GM13977 (cell line): ENCODE measurements around the gene TMEM120B.

Experiments
- DNase-seq: peaks from one replicate; pipeline ENCODE4 v3.0.0; 2012; ENCODE audit warnings: low spot score
- in situ Hi-C: fragments of 300-500 bp; cut with MboI; formaldehyde crosslinking; loops from one replicate; pipeline ENCODE4 v1.12.0; 2022; ENCODE audit warnings: low sequenced_read_pairs, low pct_unique_long_range_greater_than_20kb, mixed read lengths, inconsistent platforms; ENCODE audit not compliant: unreplicated experiment
- TF ChIP-seq, protein P1 (sequence below): IDR thresholded peaks from 2 replicates; pipeline ENCODE4 v1.5.1; 2012; ENCODE audit warnings: mild to moderate bottlenecking, control low read depth; ENCODE audit not compliant: insufficient read depth; ENCODE audit errors: extremely low read depth, missing control alignments

The TMEM120B gene

DNA sequence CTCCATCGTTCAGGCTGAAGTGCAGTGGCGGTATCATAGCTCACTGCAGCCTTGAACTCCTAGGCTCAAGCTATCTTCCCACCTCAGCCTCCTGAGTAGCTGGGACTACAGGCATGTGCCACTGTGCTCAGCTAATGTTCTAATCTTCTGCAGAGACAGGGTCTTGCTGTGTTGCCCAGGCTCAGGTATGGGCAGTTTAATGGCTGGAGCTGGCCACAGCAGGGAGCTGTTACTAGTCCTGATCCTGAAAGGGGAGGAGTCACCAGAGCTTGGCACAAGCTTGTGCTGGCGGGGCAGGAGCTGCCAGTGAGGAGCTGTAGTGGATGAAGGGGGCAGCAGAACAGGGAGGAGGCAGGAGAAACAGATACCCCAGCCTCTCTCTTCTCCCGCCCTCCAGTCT lies 10.6 kb downstream of the TMEM120B start:
- TF ChIP-seq, protein P1, sequence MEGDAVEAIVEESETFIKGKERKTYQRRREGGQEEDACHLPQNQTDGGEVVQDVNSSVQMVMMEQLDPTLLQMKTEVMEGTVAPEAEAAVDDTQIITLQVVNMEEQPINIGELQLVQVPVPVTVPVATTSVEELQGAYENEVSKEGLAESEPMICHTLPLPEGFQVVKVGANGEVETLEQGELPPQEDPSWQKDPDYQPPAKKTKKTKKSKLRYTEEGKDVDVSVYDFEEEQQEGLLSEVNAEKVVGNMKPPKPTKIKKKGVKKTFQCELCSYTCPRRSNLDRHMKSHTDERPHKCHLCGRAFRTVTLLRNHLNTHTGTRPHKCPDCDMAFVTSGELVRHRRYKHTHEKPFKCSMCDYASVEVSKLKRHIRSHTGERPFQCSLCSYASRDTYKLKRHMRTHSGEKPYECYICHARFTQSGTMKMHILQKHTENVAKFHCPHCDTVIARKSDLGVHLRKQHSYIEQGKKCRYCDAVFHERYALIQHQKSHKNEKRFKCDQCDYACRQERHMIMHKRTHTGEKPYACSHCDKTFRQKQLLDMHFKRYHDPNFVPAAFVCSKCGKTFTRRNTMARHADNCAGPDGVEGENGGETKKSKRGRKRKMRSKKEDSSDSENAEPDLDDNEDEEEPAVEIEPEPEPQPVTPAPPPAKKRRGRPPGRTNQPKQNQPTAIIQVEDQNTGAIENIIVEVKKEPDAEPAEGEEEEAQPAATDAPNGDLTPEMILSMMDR: no peak
- in situ Hi-C loops: no loop called here
- DNase-seq: no peak

DNA sequence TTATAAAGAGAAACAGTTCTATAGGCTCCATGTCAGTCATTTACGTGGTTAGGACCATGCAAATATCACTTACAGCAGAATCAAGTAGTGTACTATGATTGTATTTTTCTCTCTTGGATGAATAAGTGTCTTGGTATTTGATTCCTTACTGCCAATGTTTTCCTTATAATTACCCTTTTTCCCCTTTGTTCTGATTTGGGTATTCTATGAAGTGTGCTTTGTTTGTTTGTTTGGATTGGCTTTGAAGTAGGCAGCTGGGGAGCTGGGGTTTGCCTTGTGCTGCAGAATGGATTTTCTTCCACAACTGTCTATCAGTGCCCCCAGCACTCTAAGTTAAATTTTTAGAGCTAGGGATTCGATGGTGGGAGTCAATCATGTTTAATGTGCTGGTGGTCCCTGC lies 12.4 kb downstream of the TMEM120B start:
- TF ChIP-seq, protein P1: no peak
- in situ Hi-C loops: no loop called here
- no peak for DNase-seq

DNA sequence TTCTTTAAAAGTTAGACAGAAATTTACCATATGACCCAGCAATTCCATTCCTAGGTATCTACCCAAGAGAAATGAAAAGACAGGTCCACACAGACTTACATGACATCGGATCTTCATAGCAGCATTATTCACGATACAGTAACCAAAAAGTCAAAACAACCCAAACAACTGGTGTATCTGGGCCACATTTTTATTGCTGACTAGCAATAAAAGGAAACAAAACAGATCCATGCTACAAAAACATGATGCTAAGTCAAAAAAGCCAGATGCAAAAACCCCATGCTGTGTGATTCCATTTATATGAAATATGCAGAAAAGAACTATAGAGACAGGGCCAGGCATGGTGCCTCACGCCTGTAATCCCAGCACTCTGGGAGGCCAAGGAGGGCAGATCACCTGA lies 12.9 kb downstream of the TMEM120B start:
- in situ Hi-C loops: no loop called here
- TF ChIP-seq, protein P1: no peak
- DNase-seq: no peak

DNA sequence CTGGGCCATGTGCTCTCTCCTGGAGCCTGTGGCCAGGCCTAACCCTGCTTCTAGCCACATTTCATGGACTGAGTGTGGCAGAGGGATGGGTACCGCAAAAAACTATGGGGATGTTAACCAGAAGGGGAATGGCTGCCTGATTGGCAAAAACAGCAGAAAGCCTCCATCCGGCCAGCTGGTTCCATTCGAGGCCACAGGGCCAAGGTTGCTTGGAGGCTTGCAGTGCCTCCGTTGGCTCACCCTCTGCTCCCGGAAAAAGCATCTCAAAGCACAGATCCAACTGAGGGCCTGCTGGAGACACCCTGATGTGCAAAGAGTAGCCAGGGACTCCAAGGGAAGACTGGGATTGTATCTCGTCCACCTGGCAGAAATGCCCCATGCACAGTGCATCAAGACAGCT lies 16.5 kb downstream of the TMEM120B start:
- in situ Hi-C loops: no loop called here
- TF ChIP-seq, protein P1: no peak

DNA sequence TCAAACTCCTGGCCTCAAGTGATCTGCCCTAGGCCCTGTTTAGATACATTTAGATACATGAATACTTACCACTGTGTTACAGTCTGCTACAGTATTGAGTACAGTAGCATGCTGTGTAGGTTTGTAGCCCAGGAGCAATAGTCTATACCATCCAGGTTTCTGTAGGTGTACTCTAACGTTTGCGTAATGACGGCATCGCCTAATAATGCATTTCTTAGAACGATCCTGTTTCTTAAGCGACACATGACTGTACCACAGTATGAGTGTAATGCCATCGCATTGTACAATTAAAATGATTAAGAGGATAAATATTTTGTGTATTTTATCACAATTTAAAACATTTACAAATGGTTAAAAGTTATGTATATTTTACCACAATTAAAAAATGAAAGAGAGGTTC lies 18.9 kb downstream of the TMEM120B start:
- TF ChIP-seq, protein P1: no peak
- in situ Hi-C loops: no loop called here
- no peak for DNase-seq

More for the DNA sequence above, 16.5 kb downstream of the TMEM120B start:
- no peak for DNase-seq

DNA sequence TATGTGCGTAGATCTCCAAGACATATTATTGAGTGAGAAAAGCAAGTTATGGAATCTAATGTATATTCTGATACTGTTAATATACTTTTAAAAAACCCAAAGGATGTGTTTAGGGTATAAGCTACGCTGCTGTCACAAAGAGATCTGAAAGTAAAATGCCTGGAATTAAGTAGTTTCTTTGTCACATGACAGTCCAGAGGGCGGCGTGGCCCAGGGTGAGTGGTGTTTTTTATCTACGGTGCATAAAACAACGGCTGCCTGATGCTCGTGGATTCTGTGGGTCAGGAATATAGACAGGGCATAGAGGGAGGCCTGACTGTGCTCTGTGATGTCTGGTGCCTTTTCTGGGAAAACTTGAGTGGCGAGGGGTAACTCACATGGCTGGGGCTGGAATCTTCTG lies 21.3 kb downstream of the TMEM120B start:
- TF ChIP-seq, protein P1: no peak
- no peak for DNase-seq
- in situ Hi-C loops: no loop called here

DNA sequence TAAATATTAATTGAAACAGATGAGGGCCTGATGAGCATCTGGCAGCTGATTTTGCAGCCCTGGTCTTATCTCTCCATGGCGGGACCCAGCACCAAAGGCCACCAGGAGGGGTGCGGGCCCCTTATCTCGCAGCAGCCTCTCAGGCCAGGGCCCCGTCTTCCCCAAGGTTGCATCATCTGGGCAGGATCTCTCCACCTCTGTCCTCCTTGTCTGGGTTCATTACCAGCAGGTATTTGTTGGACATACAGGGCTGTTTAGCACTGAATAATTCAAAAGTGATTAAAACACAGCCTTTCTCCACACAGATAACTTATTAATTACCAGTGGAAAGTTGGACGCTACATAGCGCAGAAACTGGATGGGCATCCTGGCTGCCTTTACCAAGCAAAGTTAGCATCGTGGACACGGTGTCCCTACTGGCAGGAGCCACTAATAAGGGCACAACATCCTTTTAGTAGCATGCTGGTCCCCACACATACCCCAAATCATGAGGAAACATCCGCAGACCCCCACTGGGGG lies 25.8 kb downstream of the TMEM120B start:
- DNase-seq: no peak
- TF ChIP-seq, protein P1: no peak
- in situ Hi-C loops: no loop called here
